HEK293 (cell line): ENCODE results near the gene TRAF4.

Experiments used
- CTCF ChIP-seq: fragments of 450-650 bp; formaldehyde crosslinking; IDR thresholded peaks from 2 replicates; pipeline ENCODE4 v1.5.1; 2016; ENCODE audit warnings: missing biosample characterization, missing genetic modification characterization
- EGR2 ChIP-seq: fragments of 450-650 bp; formaldehyde crosslinking; IDR thresholded peaks from 2 replicates; pipeline ENCODE4 v1.5.1; 2016; ENCODE audit warnings: low read depth, missing biosample characterization, missing genetic modification characterization
- GLI2 ChIP-seq: fragments of 450-650 bp; formaldehyde crosslinking; IDR thresholded peaks from 2 replicates; pipeline ENCODE4; 2017; ENCODE audit warnings: missing biosample characterization, missing genetic modification characterization, low read depth, borderline replicate concordance
- HOXA7 ChIP-seq: sonication (generic); formaldehyde crosslinking; IDR thresholded peaks from 2 replicates; pipeline ENCODE4 v1.8.1; 2022; ENCODE audit warnings: missing genetic modification reagents, borderline replicate concordance
- HOXD13 ChIP-seq: sonication (generic); formaldehyde crosslinking; IDR thresholded peaks from 2 replicates; pipeline ENCODE4 v1.8.0; 2022; ENCODE audit warnings: missing genetic modification reagents, borderline replicate concordance
- KLF8 ChIP-seq: fragments of 450-650 bp; formaldehyde crosslinking; IDR thresholded peaks from 2 replicates; pipeline ENCODE4 v1.5.1; 2016; ENCODE audit warnings: missing biosample characterization, missing genetic modification characterization
- OSR2 ChIP-seq: fragments of 450-650 bp; formaldehyde crosslinking; IDR thresholded peaks from 2 replicates; pipeline ENCODE4 v1.5.1; 2016; ENCODE audit warnings: missing biosample characterization, missing genetic modification characterization
- REPIN1 ChIP-seq: fragments of 450-650 bp; formaldehyde crosslinking; IDR thresholded peaks from 2 replicates; pipeline ENCODE4 v1.5.1; 2017; ENCODE audit warnings: missing biosample characterization, missing genetic modification characterization, low read depth
- SCRT1 ChIP-seq: fragments of 450-650 bp; formaldehyde crosslinking; IDR thresholded peaks from 2 replicates; pipeline ENCODE4 v1.5.1; 2016; ENCODE audit warnings: missing biosample characterization, missing genetic modification characterization, borderline replicate concordance
- YY2 ChIP-seq: fragments of 450-650 bp; formaldehyde crosslinking; IDR thresholded peaks from 2 replicates; pipeline ENCODE4 v1.5.1; 2016; ENCODE audit warnings: missing biosample characterization, missing genetic modification characterization
- ZBTB26 ChIP-seq: fragments of 450-650 bp; formaldehyde crosslinking; optimal IDR thresholded peaks from 2 replicates; pipeline ENCODE3; 2016; ENCODE audit warnings: missing biosample characterization, mild to moderate bottlenecking, missing genetic modification characterization
- ZBTB6 ChIP-seq: fragments of 450-650 bp; formaldehyde crosslinking; IDR thresholded peaks from 2 replicates; pipeline ENCODE4 v1.5.1; 2017; ENCODE audit warnings: missing biosample characterization, missing genetic modification characterization
- ZBTB7A ChIP-seq: fragments of 450-650 bp; formaldehyde crosslinking; IDR thresholded peaks from 2 replicates; pipeline ENCODE4 v1.5.1; 2016; ENCODE audit warnings: low read depth, missing biosample characterization, missing genetic modification characterization
- ZFP37 ChIP-seq: fragments of 450-650 bp; formaldehyde crosslinking; IDR thresholded peaks from 2 replicates; pipeline ENCODE4 v1.5.1; 2016; ENCODE audit warnings: missing biosample characterization, missing genetic modification characterization
- ZNF10 ChIP-seq: fragments of 450-650 bp; formaldehyde crosslinking; IDR thresholded peaks from 2 replicates; pipeline ENCODE4 v1.5.1; 2017; ENCODE audit warnings: missing biosample characterization, missing genetic modification characterization
- ZNF132 ChIP-seq: fragments of 450-650 bp; formaldehyde crosslinking; IDR thresholded peaks from 2 replicates; pipeline ENCODE4 v1.5.1; 2017; ENCODE audit warnings: missing biosample characterization, missing genetic modification characterization, borderline replicate concordance
- ZNF133 ChIP-seq: fragments of 450-650 bp; formaldehyde crosslinking; IDR thresholded peaks from 2 replicates; pipeline ENCODE4 v1.5.1; 2016; ENCODE audit warnings: missing biosample characterization, missing genetic modification characterization
- ZNF202 ChIP-seq: fragments of 450-650 bp; formaldehyde crosslinking; IDR thresholded peaks from 2 replicates; pipeline ENCODE4 v1.5.1; 2016; ENCODE audit warnings: missing biosample characterization, missing genetic modification characterization, borderline replicate concordance
- ZNF223 ChIP-seq: fragments of 450-650 bp; formaldehyde crosslinking; IDR thresholded peaks from 2 replicates; pipeline ENCODE4 v1.5.1; 2016; ENCODE audit warnings: missing biosample characterization, missing genetic modification characterization
- ZNF23 ChIP-seq: fragments of 450-650 bp; formaldehyde crosslinking; IDR thresholded peaks from 2 replicates; pipeline ENCODE4 v1.5.1; 2016; ENCODE audit warnings: missing biosample characterization, missing genetic modification characterization, borderline replicate concordance
- ZNF341 ChIP-seq: fragments of 450-650 bp; formaldehyde crosslinking; IDR thresholded peaks from 2 replicates; pipeline ENCODE4; 2016; ENCODE audit warnings: low read depth, missing biosample characterization, missing genetic modification characterization
- ZNF48 ChIP-seq: fragments of 450-650 bp; formaldehyde crosslinking; IDR thresholded peaks from 2 replicates; pipeline ENCODE4 v1.5.1; 2016; ENCODE audit warnings: missing biosample characterization, missing genetic modification characterization
- ZNF596 ChIP-seq: fragments of 450-650 bp; IDR thresholded peaks from 2 replicates; pipeline ENCODE4 v1.5.0; 2018; ENCODE audit warnings: missing biosample characterization, mild to moderate bottlenecking, missing genetic modification characterization, moderate library complexity
- ZNF600 ChIP-seq: fragments of 450-650 bp; formaldehyde crosslinking; IDR thresholded peaks from 2 replicates; pipeline ENCODE4 v1.5.1; 2016; ENCODE audit warnings: missing biosample characterization, missing genetic modification characterization
- ZNF621 ChIP-seq: fragments of 450-650 bp; formaldehyde crosslinking; IDR thresholded peaks from 2 replicates; pipeline ENCODE4 v1.5.1; 2017; ENCODE audit warnings: missing biosample characterization, missing genetic modification characterization
- ZNF626 ChIP-seq: fragments of 450-650 bp; sonication (Bioruptor Pico); formaldehyde crosslinking; IDR thresholded peaks from 2 replicates; pipeline ENCODE4 v1.5.1; 2018; ENCODE audit warnings: missing biosample characterization, missing genetic modification characterization, inconsistent platforms
- ZNF629 ChIP-seq: fragments of 450-650 bp; formaldehyde crosslinking; IDR thresholded peaks from 2 replicates; pipeline ENCODE4 v1.5.1; 2017; ENCODE audit warnings: missing biosample characterization, missing genetic modification characterization
- ZNF768 ChIP-seq: fragments of 450-650 bp; formaldehyde crosslinking; IDR thresholded peaks from 2 replicates; pipeline ENCODE4 v1.5.1; 2018; ENCODE audit warnings: missing biosample characterization, mild to moderate bottlenecking, missing genetic modification characterization
- ZNF837 ChIP-seq: fragments of 450-650 bp; formaldehyde crosslinking; IDR thresholded peaks from 2 replicates; pipeline ENCODE4 v1.5.1; 2016; ENCODE audit warnings: missing biosample characterization, missing genetic modification characterization
- TF ChIP-seq, protein P1 (sequence below): fragments of 450-650 bp; formaldehyde crosslinking; IDR thresholded peaks from 2 replicates; pipeline ENCODE4; 2016; ENCODE audit warnings: missing biosample characterization, missing genetic modification characterization
- TF ChIP-seq, protein P2 (sequence below): fragments of 450-650 bp; formaldehyde crosslinking; IDR thresholded peaks from 2 replicates; pipeline ENCODE4 v1.5.1; 2016; ENCODE audit warnings: missing biosample characterization, missing genetic modification characterization
- TF ChIP-seq, protein P3 (sequence below): fragments of 450-650 bp; formaldehyde crosslinking; IDR thresholded peaks from 2 replicates; pipeline ENCODE4 v1.5.1; 2016; ENCODE audit warnings: missing biosample characterization, missing genetic modification characterization

TRAF4 gene

DNA sequence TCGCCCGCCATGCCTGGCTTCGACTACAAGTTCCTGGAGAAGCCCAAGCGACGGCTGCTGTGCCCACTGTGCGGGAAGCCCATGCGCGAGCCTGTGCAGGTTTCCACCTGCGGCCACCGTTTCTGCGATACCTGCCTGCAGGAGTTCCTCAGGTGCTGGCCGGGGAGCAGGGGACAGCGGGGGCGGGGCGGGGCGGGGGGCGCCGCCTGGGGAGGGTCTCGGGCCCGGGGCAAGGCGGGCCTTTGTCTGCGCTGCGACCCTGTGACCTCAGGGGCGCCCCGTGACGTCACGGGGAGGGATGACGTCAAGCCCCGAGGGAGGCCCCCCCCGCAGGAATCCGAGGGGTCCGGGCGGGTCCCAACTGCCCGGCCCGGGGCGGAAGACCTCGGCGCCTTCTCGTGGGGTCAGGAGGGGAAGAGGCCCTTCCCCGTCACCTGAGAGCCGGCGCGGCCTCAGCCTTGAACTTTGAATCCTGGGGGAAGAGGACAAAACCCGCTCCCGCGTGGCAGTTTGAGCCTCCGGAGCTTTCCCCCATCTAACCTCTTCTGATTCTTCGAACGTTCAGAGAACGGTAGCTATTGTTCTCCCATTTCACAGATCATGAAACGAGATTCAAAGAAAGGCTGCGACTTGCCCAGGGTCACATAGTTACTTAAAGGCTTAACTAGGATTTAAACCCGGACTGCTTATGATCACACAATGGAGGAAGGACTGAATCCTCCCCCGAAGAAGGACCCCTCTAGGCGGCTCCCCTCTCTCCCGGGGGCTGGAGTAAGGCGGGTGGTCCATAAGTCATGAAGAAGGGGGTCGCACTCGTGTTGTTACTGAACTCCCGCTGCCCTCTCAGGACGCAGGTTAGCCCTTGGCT lies 527 bp downstream of the TRAF4 start (continued):
- TF ChIP-seq CTCF (tag by site-specific recombination) (no peak), ZBTB6 (tag by site-specific recombination) (no peak), ZBTB26 (peak; percentile 24), ZNF48 (tag by site-specific recombination) (no peak), ZNF768 (no peak), HOXA7 (no peak), ZNF23 (tag by site-specific recombination) (no peak), ZFP37 (tag by site-specific recombination) (no peak), GLI2 (tag by site-specific recombination) (no peak), ZNF629 (peak; percentile 99), KLF8 (peak; percentile 89), ZNF626 (tag by site-specific recombination) (no peak), ZNF837 (tag by site-specific recombination) (no peak), HOXD13 (no peak), ZBTB7A (tag by site-specific recombination) (peak; percentile 93), SCRT1 (tag by site-specific recombination) (no peak), ZNF621 (tag by site-specific recombination) (no peak), ZNF132 (tag by site-specific recombination) (no peak), ZNF596 (no peak), ZNF10 (tag by site-specific recombination) (0 out of 2 replicates have a peak, but pooled peaks have one; percentile 20), ZNF341 (no peak), EGR2 (no peak), ZNF133 (tag by site-specific recombination) (no peak), ZNF202 (tag by site-specific recombination) (no peak), OSR2 (tag by site-specific recombination) (no peak), REPIN1 (tag by site-specific recombination) (no peak), ZNF223 (tag by site-specific recombination) (no peak), YY2 (tag by site-specific recombination) (no peak), ZNF600 (no peak)
- TF ChIP-seq, protein P1, sequence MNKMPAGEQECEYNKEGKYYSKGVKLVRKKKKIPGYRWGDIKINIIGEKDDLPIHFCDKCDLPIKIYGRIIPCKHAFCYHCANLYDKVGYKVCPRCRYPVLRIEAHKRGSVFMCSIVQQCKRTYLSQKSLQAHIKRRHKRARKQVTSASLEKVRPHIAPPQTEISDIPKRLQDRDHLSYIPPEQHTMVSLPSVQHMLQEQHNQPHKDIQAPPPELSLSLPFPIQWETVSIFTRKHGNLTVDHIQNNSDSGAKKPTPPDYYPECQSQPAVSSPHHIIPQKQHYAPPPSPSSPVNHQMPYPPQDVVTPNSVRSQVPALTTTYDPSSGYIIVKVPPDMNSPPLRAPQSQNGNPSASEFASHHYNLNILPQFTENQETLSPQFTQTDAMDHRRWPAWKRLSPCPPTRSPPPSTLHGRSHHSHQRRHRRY (tag by site-specific recombination): no peak
- TF ChIP-seq, protein P2, sequence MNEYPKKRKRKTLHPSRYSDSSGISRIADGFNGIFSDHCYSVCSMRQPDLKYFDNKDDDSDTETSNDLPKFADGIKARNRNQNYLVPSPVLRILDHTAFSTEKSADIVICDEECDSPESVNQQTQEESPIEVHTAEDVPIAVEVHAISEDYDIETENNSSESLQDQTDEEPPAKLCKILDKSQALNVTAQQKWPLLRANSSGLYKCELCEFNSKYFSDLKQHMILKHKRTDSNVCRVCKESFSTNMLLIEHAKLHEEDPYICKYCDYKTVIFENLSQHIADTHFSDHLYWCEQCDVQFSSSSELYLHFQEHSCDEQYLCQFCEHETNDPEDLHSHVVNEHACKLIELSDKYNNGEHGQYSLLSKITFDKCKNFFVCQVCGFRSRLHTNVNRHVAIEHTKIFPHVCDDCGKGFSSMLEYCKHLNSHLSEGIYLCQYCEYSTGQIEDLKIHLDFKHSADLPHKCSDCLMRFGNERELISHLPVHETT (tag by site-specific recombination): no peak
- TF ChIP-seq, protein P3, sequence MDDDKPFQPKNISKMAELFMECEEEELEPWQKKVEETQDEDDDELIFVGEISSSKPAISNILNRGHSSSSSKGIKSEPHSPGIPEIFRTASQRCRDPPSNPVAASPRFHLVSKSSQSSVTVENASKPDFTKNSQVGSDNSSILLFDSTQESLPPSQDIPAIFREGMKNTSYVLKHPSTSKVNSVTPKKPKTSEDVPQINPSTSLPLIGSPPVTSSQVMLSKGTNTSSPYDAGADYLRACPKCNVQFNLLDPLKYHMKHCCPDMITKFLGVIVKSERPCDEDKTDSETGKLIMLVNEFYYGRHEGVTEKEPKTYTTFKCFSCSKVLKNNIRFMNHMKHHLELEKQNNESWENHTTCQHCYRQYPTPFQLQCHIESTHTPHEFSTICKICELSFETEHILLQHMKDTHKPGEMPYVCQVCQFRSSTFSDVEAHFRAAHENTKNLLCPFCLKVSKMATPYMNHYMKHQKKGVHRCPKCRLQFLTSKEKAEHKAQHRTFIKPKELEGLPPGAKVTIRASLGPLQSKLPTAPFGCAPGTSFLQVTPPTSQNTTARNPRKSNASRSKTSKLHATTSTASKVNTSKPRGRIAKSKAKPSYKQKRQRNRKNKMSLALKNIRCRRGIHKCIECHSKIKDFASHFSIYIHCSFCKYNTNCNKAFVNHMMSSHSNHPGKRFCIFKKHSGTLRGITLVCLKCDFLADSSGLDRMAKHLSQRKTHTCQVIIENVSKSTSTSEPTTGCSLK (tag by site-specific recombination): no peak
